ENCODE results near the gene ZNF462.

DNA sequence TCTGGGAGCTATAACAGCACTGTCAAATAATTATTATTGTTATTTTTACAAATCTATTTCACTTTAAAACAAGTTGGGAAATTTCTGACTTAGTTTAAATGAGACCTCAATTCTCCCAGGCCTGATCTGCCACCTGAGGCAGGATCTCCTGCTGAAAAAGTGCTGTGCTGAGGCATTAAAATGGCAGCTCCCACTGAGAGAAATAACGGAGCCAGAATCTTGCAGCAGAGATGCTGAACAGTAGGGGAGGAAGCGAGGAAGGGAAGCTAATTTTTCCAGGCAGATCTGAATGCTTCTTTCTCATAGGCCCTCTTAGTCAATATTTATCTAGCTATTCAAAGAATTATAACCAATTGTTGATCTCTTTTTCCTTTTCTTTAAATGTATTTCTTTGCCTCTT, 196.3 kb downstream of the ZNF462 start:
- TF ChIP-seq POLR2A (IDR thresholded peaks at IDR 0.05) = no peak
- TF ChIP-seq, protein P1, sequence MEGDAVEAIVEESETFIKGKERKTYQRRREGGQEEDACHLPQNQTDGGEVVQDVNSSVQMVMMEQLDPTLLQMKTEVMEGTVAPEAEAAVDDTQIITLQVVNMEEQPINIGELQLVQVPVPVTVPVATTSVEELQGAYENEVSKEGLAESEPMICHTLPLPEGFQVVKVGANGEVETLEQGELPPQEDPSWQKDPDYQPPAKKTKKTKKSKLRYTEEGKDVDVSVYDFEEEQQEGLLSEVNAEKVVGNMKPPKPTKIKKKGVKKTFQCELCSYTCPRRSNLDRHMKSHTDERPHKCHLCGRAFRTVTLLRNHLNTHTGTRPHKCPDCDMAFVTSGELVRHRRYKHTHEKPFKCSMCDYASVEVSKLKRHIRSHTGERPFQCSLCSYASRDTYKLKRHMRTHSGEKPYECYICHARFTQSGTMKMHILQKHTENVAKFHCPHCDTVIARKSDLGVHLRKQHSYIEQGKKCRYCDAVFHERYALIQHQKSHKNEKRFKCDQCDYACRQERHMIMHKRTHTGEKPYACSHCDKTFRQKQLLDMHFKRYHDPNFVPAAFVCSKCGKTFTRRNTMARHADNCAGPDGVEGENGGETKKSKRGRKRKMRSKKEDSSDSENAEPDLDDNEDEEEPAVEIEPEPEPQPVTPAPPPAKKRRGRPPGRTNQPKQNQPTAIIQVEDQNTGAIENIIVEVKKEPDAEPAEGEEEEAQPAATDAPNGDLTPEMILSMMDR (IDR thresholded peaks at IDR 0.05) = no peak
